DOHH2 (cell line): Measurements from ENCODE around the gene PHF2.
A peak's percentile ranks its signal among the peaks of the same experiment; 100 is the strongest.

Experiments
- H3F3A ChIP-seq: fragments of 200-600 bp; sonication (generic), shearing (Covaris generic); 2 replicates; pipeline ENCODE4 v1.6.0; 2016; ENCODE audit warnings: antibody characterized with exemption, mild to moderate bottlenecking; ENCODE audit not compliant: control insufficient read depth, insufficient read depth
- H3K27ac ChIP-seq: fragments of 200-600 bp; sonication (generic); 2 replicates; pipeline ENCODE4 v1.5.1; 2014; ENCODE audit warnings: low read depth, mild to moderate bottlenecking, low read length, moderate library complexity
- H3K27me3 ChIP-seq: fragments of 200-600 bp; sonication (generic); 2 replicates; pipeline ENCODE4 v1.6.1; 2014; ENCODE audit warnings: mild to moderate bottlenecking, low read length, mixed read lengths; ENCODE audit not compliant: control insufficient read depth
- H3K36me3 ChIP-seq: fragments of 200-600 bp; sonication (generic); 2 replicates; pipeline ENCODE4 v1.6.1; 2014; ENCODE audit warnings: mild to moderate bottlenecking, low read length, moderate library complexity, mixed read lengths; ENCODE audit not compliant: control insufficient read depth
- H3K4me1 ChIP-seq: fragments of 200-600 bp; sonication (generic); 2 replicates; pipeline ENCODE4 v1.6.1; 2014; ENCODE audit warnings: mild to moderate bottlenecking, low read length, mixed read lengths; ENCODE audit not compliant: control insufficient read depth
- H3K4me2 ChIP-seq: fragments of 200-600 bp; sonication (generic); 2 replicates; pipeline ENCODE4 v1.6.0; 2014; ENCODE audit warnings: mild to moderate bottlenecking, low read length, moderate library complexity
- H3K4me3 ChIP-seq: fragments of 200-600 bp; sonication (generic); 2 replicates; pipeline ENCODE4 v1.5.1; 2014; ENCODE audit warnings: mild to moderate bottlenecking, low read length, mixed read lengths
- H3K79me2 ChIP-seq: fragments of 200-600 bp; sonication (generic); 2 replicates; pipeline ENCODE4 v1.6.1; 2014; ENCODE audit warnings: mild to moderate bottlenecking, low read length, mixed read lengths; ENCODE audit not compliant: control insufficient read depth
- H3K9me2 ChIP-seq: fragments of 200-600 bp; sonication (generic); replicated peaks from 2 replicates; pipeline ENCODE4 v1.6.1; 2014; ENCODE audit warnings: mild to moderate bottlenecking, low read length, mixed read lengths; ENCODE audit not compliant: control insufficient read depth
- H3K9me3 ChIP-seq: fragments of 200-600 bp; sonication (generic); 2 replicates; pipeline ENCODE4 v1.6.1; 2014; ENCODE audit warnings: antibody characterized with exemption, low read length, mixed read lengths; ENCODE audit not compliant: control insufficient read depth, insufficient read depth
- H4K20me1 ChIP-seq: fragments of 200-600 bp; sonication (generic); 2 replicates; pipeline ENCODE4 v1.6.0; 2014; ENCODE audit warnings: low read depth, mild to moderate bottlenecking, antibody characterized with exemption, low read length, moderate library complexity; ENCODE audit not compliant: control insufficient read depth, insufficient read depth
- CTCF ChIP-seq: fragments of 200-600 bp; sonication (generic); IDR thresholded peaks from one replicate; pipeline ENCODE4 v1.5.1; 2014; ENCODE audit warnings: antibody characterized with exemption, mild to moderate bottlenecking, low read depth, low read length; ENCODE audit not compliant: poor library complexity, severe bottlenecking
- EZH2phosphoT487 ChIP-seq: fragments of 200-600 bp; sonication (generic); IDR thresholded peaks from 2 replicates; pipeline ENCODE4 v1.6.1; 2017; ENCODE audit warnings: borderline replicate concordance, mild to moderate bottlenecking, antibody characterized with exemption, low read length, moderate library complexity, mixed read lengths

The PHF2 gene

GRCh38 chr9:93680443-93681268, 104.3 kb downstream of the PHF2 start:
- 0 out of 2 replicates have a peak, but pooled peaks cover 3% of the 10 kb centered on the region for H3F3A ChIP-seq
- no peaks in the 10 kb centered on the region for H3K9me2 ChIP-seq
- no peaks in the 10 kb centered on the region for H3K27me3 ChIP-seq
- TF ChIP-seq CTCF (peak; percentile 34), EZH2phosphoT487 (no peak)
- no peaks in the 10 kb centered on the region for H4K20me1 ChIP-seq
- no peak overlapping the region for H3K27ac ChIP-seq
- no peaks in the 10 kb centered on the region for H3K36me3 ChIP-seq
- H3K4me2 ChIP-seq = no peak overlapping the region
- no peaks in the 10 kb centered on the region for H3K9me3 ChIP-seq
- H3K79me2 ChIP-seq = no peaks in the 10 kb centered on the region
- no peak overlapping the region for H3K4me3 ChIP-seq
- no peaks in the 10 kb centered on the region for H3K4me1 ChIP-seq

- H3K4me3 ChIP-seq = no peak overlapping the region
- 0 out of 2 replicates have a peak, but pooled peaks cover 3% of the 10 kb centered on the region for H3F3A ChIP-seq
- H3K4me1 ChIP-seq = no peaks in the 10 kb centered on the region
- no peaks in the 10 kb centered on the region for H3K9me2 ChIP-seq
- H3K27ac ChIP-seq = no peak overlapping the region
- TF ChIP-seq EZH2phosphoT487 = no peak
- TF ChIP-seq CTCF = no peak
- no peaks in the 10 kb centered on the region for H3K27me3 ChIP-seq
- no peak overlapping the region for H3K4me2 ChIP-seq
- H3K9me3 ChIP-seq = no peaks in the 10 kb centered on the region
- H4K20me1 ChIP-seq = no peaks in the 10 kb centered on the region
- H3K79me2 ChIP-seq = no peaks in the 10 kb centered on the region
- H3K36me3 ChIP-seq = no peaks in the 10 kb centered on the region
These were observed 105.1 kb downstream of the PHF2 start for GRCh38 chr9:93681269-93682154.

- TF ChIP-seq CTCF = peak; percentile 79
- TF ChIP-seq EZH2phosphoT487 = no peak
- Histone ChIP-seq H3K36me3 (no peaks in the 10 kb centered on the region), H4K20me1 (no peaks in the 10 kb centered on the region), H3K79me2 (no peaks in the 10 kb centered on the region), H3K27me3 (no peaks in the 10 kb centered on the region), H3F3A (0 out of 2 replicates have a peak, but pooled peaks cover 3% of the 10 kb centered on the region), H3K4me2 (no peak overlapping the region), H3K4me1 (no peaks in the 10 kb centered on the region), H3K4me3 (no peak overlapping the region), H3K9me3 (no peaks in the 10 kb centered on the region), H3K9me2 (no peaks in the 10 kb centered on the region), H3K27ac (no peak overlapping the region)
These were observed 106.0 kb downstream of the PHF2 start for GRCh38 chr9:93682155-93682968.
